HL-60 (cell line): ENCODE data around the gene CLOCK.

Source experiments
- CTCF ChIP-seq: IDR thresholded peaks from one replicate; pipeline ENCODE4 v1.5.1; 2011; ENCODE audit warnings: low read length, control low read depth, inconsistent platforms; ENCODE audit not compliant: insufficient read depth
- GABPA ChIP-seq: IDR thresholded peaks from 2 replicates; pipeline ENCODE4 v1.6.1; 2012; ENCODE audit warnings: low read depth
- POLR2AphosphoS5 ChIP-seq: IDR thresholded peaks from 2 replicates; pipeline ENCODE4 v1.6.1; 2012; ENCODE audit warnings: low read depth
- SPI1 ChIP-seq: IDR thresholded peaks from 2 replicates; pipeline ENCODE4 v1.6.1; 2012; ENCODE audit warnings: low read depth, mild to moderate bottlenecking, borderline replicate concordance
- TF ChIP-seq, protein P1 (sequence below): IDR thresholded peaks from 2 replicates; pipeline ENCODE4 v1.6.1; 2012; ENCODE audit warnings: low read depth; ENCODE audit not compliant: insufficient replicate concordance

GRCh38 chr4:55458164-55458563, 88.5 kb downstream of the CLOCK start:
- TF ChIP-seq CTCF: no peak
- TF ChIP-seq POLR2AphosphoS5: no peak
- no peak for TF ChIP-seq SPI1
- TF ChIP-seq, protein P1, sequence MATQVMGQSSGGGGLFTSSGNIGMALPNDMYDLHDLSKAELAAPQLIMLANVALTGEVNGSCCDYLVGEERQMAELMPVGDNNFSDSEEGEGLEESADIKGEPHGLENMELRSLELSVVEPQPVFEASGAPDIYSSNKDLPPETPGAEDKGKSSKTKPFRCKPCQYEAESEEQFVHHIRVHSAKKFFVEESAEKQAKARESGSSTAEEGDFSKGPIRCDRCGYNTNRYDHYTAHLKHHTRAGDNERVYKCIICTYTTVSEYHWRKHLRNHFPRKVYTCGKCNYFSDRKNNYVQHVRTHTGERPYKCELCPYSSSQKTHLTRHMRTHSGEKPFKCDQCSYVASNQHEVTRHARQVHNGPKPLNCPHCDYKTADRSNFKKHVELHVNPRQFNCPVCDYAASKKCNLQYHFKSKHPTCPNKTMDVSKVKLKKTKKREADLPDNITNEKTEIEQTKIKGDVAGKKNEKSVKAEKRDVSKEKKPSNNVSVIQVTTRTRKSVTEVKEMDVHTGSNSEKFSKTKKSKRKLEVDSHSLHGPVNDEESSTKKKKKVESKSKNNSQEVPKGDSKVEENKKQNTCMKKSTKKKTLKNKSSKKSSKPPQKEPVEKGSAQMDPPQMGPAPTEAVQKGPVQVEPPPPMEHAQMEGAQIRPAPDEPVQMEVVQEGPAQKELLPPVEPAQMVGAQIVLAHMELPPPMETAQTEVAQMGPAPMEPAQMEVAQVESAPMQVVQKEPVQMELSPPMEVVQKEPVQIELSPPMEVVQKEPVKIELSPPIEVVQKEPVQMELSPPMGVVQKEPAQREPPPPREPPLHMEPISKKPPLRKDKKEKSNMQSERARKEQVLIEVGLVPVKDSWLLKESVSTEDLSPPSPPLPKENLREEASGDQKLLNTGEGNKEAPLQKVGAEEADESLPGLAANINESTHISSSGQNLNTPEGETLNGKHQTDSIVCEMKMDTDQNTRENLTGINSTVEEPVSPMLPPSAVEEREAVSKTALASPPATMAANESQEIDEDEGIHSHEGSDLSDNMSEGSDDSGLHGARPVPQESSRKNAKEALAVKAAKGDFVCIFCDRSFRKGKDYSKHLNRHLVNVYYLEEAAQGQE: no peak
- TF ChIP-seq GABPA: no peak
